Measurements from ENCODE around the gene LTBP1.

LTBP1 gene

DNA sequence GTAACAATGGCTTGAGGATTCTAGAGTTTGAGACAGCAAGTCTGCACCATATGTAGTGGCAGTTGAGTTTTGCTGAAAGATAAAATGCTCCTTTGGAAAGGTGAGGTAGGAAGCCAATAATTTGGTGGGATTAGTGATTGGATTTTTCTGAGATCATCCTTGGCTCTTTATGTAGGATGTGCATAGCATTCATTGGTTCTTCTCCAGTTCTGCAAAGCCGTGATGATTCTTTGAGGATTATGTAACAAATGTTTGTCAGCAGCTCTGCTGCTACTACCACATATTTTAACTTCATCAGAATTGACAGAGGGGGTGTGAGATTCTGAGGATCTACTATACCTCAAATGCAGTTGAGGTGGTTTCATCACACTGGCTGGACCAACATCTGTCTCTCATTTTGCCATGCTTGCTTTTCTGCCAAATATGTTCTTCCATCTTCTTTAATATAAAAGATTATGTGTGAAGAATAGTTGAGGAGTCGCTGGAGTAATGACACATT lies 340.8 kb downstream of the LTBP1 start:
- peaks cover 16% of the 10 kb centered on the region for H3K4me1 ChIP-seq (ENCODE audit: insufficient read depth, poor library complexity, severe bottlenecking)
- no peak overlapping the region for H3K4me3 ChIP-seq (ENCODE audit: severe bottlenecking)
- DNase-seq (ENCODE audit: low spot score) (no peak), ATAC-seq (ENCODE audit: low read depth) (no peak)
- no peaks in the 10 kb centered on the region for H3K27me3 ChIP-seq (ENCODE audit: insufficient read depth, poor library complexity, severe bottlenecking)
- no peaks in the 10 kb centered on the region for H3K36me3 ChIP-seq (ENCODE audit: low read depth)
- TF ChIP-seq, protein P1, sequence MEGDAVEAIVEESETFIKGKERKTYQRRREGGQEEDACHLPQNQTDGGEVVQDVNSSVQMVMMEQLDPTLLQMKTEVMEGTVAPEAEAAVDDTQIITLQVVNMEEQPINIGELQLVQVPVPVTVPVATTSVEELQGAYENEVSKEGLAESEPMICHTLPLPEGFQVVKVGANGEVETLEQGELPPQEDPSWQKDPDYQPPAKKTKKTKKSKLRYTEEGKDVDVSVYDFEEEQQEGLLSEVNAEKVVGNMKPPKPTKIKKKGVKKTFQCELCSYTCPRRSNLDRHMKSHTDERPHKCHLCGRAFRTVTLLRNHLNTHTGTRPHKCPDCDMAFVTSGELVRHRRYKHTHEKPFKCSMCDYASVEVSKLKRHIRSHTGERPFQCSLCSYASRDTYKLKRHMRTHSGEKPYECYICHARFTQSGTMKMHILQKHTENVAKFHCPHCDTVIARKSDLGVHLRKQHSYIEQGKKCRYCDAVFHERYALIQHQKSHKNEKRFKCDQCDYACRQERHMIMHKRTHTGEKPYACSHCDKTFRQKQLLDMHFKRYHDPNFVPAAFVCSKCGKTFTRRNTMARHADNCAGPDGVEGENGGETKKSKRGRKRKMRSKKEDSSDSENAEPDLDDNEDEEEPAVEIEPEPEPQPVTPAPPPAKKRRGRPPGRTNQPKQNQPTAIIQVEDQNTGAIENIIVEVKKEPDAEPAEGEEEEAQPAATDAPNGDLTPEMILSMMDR (IDR thresholded peaks at IDR 0.05; ENCODE audit: poor library complexity, severe bottlenecking), result no peak
- no peak overlapping the region for H3K27ac ChIP-seq (ENCODE audit: poor library complexity, severe bottlenecking)
- H3K9me3 ChIP-seq (ENCODE audit: severe bottlenecking), result no peaks in the 10 kb centered on the region

GRCh38 chr2:33288011-33288410 lies 341.3 kb downstream of the LTBP1 start:
- Histone ChIP-seq H3K9me3 (ENCODE audit: severe bottlenecking) (no peaks in the 10 kb centered on the region), H3K27me3 (ENCODE audit: insufficient read depth, poor library complexity, severe bottlenecking) (no peaks in the 10 kb centered on the region), H3K36me3 (ENCODE audit: low read depth) (no peaks in the 10 kb centered on the region), H3K27ac (ENCODE audit: poor library complexity, severe bottlenecking) (no peak overlapping the region), H3K4me1 (ENCODE audit: insufficient read depth, poor library complexity, severe bottlenecking) (peaks cover 16% of the 10 kb centered on the region), H3K4me3 (ENCODE audit: severe bottlenecking) (no peak overlapping the region)
- no peak for ATAC-seq (ENCODE audit: low read depth)
- TF ChIP-seq, protein P1 (IDR thresholded peaks at IDR 0.05; ENCODE audit: poor library complexity, severe bottlenecking), result no peak
- no peak for DNase-seq (ENCODE audit: low spot score)

- no peak overlapping the region for H3K27ac ChIP-seq (ENCODE audit: poor library complexity, severe bottlenecking)
- no peak overlapping the region for H3K4me3 ChIP-seq (ENCODE audit: severe bottlenecking)
- no peaks in the 10 kb centered on the region for H3K27me3 ChIP-seq (ENCODE audit: insufficient read depth, poor library complexity, severe bottlenecking)
- no peak for DNase-seq (ENCODE audit: low spot score)
- no peaks in the 10 kb centered on the region for H3K36me3 ChIP-seq (ENCODE audit: low read depth)
- peaks cover 16% of the 10 kb centered on the region for H3K4me1 ChIP-seq (ENCODE audit: insufficient read depth, poor library complexity, severe bottlenecking)
- H3K9me3 ChIP-seq (ENCODE audit: severe bottlenecking), result no peaks in the 10 kb centered on the region
- ATAC-seq (ENCODE audit: low read depth), result no peak
- TF ChIP-seq, protein P1 (IDR thresholded peaks at IDR 0.05; ENCODE audit: poor library complexity, severe bottlenecking), result no peak
These were observed 343.2 kb downstream of the LTBP1 start for GRCh38 chr2:33289961-33290360.

GRCh38 chr2:33291278-33292013 lies 344.7 kb downstream of the LTBP1 start:
- no peaks in the 10 kb centered on the region for H3K36me3 ChIP-seq (ENCODE audit: low read depth)
- ATAC-seq (ENCODE audit: low read depth) (peak; percentile 96), DNase-seq (ENCODE audit: low spot score) (no peak)
- H3K27me3 ChIP-seq (ENCODE audit: insufficient read depth, poor library complexity, severe bottlenecking), result no peaks in the 10 kb centered on the region
- no peak overlapping the region for H3K4me3 ChIP-seq (ENCODE audit: severe bottlenecking)
- H3K27ac ChIP-seq (ENCODE audit: poor library complexity, severe bottlenecking), result peak overlapping the region; percentile 5
- TF ChIP-seq, protein P1 (IDR thresholded peaks at IDR 0.05; ENCODE audit: poor library complexity, severe bottlenecking), result no peak
- H3K9me3 ChIP-seq (ENCODE audit: severe bottlenecking), result no peaks in the 10 kb centered on the region
- peaks cover 16% of the 10 kb centered on the region for H3K4me1 ChIP-seq (ENCODE audit: insufficient read depth, poor library complexity, severe bottlenecking)

- ATAC-seq (ENCODE audit: low read depth) (no peak), DNase-seq (ENCODE audit: low spot score) (no peak)
- Histone ChIP-seq H3K9me3 (ENCODE audit: severe bottlenecking) (no peaks in the 10 kb centered on the region), H3K27me3 (ENCODE audit: insufficient read depth, poor library complexity, severe bottlenecking) (no peaks in the 10 kb centered on the region), H3K36me3 (ENCODE audit: low read depth) (no peaks in the 10 kb centered on the region), H3K27ac (ENCODE audit: poor library complexity, severe bottlenecking) (no peak overlapping the region), H3K4me3 (ENCODE audit: severe bottlenecking) (no peak overlapping the region), H3K4me1 (ENCODE audit: insufficient read depth, poor library complexity, severe bottlenecking) (peaks cover 16% of the 10 kb centered on the region)
- TF ChIP-seq, protein P1 (IDR thresholded peaks at IDR 0.05; ENCODE audit: poor library complexity, severe bottlenecking), result no peak
These were observed 345.3 kb downstream of the LTBP1 start for GRCh38 chr2:33292063-33292462.

Measured in RWPE2 (cell line).